Central memory CD8-positive, alpha-beta T cell (primary cell): ENCODE measurements around the gene ARL10.

ENCODE experiments used
- ATAC-seq: fragments of 150-1000 bp; cut with Tn5 transposase; replicated peaks from 2 replicates; pipeline ENCODE4 v1.10.0; 2022; ENCODE audit warnings: mild to moderate bottlenecking, moderate FRiP score, moderate number of reproducible peaks; ENCODE audit not compliant: poor library complexity, severe bottlenecking; ENCODE audit errors: extremely low read depth
- DNase-seq, 2 donors: peaks; one replicate each; pipeline ENCODE4 v3.0.0; 2021; ENCODE audit warnings: low spot score in 2 of 2
- H3K27ac Mint-ChIP-seq: one replicate; pipeline ENCODE4 v1.8.0; 2022; ENCODE audit warnings: low read depth, mild to moderate bottlenecking, moderate library complexity, mixed read lengths
- H3K27me3 Mint-ChIP-seq: one replicate; pipeline ENCODE4 v1.8.0; 2022; ENCODE audit warnings: mixed read lengths
- H3K36me3 Mint-ChIP-seq: one replicate; pipeline ENCODE4 v1.8.0; 2022; ENCODE audit warnings: mild to moderate bottlenecking, moderate library complexity, mixed read lengths; ENCODE audit not compliant: insufficient read depth
- H3K4me1 Mint-ChIP-seq: one replicate; pipeline ENCODE4 v1.8.0; 2022; ENCODE audit warnings: mixed read lengths
- H3K4me3 Mint-ChIP-seq: one replicate; pipeline ENCODE4 v1.8.0; 2022; ENCODE audit warnings: mild to moderate bottlenecking, moderate library complexity, mixed read lengths
- H3K9me3 Mint-ChIP-seq: one replicate; pipeline ENCODE4 v1.8.0; 2022; ENCODE audit warnings: mixed read lengths

The ARL10 gene

GRCh38 chr5:176365351-176366231, at the start of gene ARL10:
TSS of gene ARL10 (plus strand) at chr5:176365487. CDS start at chr5:176365564, 77 bp downstream.
- ATAC-seq (no peak), DNase-seq (no peak)
- peak within 1 kb of the TSS; percentile 79 for H3K4me3 Mint-ChIP-seq
- H3K4me1 Mint-ChIP-seq, result peaks cover 20% of the 10 kb centered on the region
- peak within 1 kb of the TSS; percentile 64 for H3K27ac Mint-ChIP-seq
- no peaks in the 10 kb centered on the region for H3K9me3 Mint-ChIP-seq
- no peaks in the 10 kb centered on the region for H3K27me3 Mint-ChIP-seq
- H3K36me3 Mint-ChIP-seq, result peaks cover 13% of the 10 kb centered on the region

- Mint-ChIP-seq H3K4me1 (no peaks in the 10 kb centered on the region), H3K4me3 (no peak overlapping the region), H3K27ac (no peak overlapping the region), H3K9me3 (no peaks in the 10 kb centered on the region), H3K27me3 (no peaks in the 10 kb centered on the region), H3K36me3 (peaks cover 8% of the 10 kb centered on the region)
- DNase-seq, result no peak
- ATAC-seq, result no peak
Observed at GRCh38 chr5:176317534-176318374, 47.5 kb upstream of the ARL10 start.

GRCh38 chr5:176319827-176320554, 45.3 kb upstream of the ARL10 start:
- DNase-seq (no peak), ATAC-seq (no peak)
- no peak overlapping the region for H3K4me3 Mint-ChIP-seq
- no peaks in the 10 kb centered on the region for H3K27me3 Mint-ChIP-seq
- peaks cover 8% of the 10 kb centered on the region for H3K36me3 Mint-ChIP-seq
- H3K27ac Mint-ChIP-seq, result no peak overlapping the region
- H3K9me3 Mint-ChIP-seq, result no peaks in the 10 kb centered on the region
- H3K4me1 Mint-ChIP-seq, result no peaks in the 10 kb centered on the region

- Mint-ChIP-seq H3K9me3 (no peaks in the 10 kb centered on the region), H3K36me3 (peaks cover 8% of the 10 kb centered on the region), H3K27ac (no peak overlapping the region), H3K4me1 (no peaks in the 10 kb centered on the region), H3K4me3 (no peak overlapping the region), H3K27me3 (no peaks in the 10 kb centered on the region)
- ATAC-seq (no peak), DNase-seq (no peak)
Observed at GRCh38 chr5:176320577-176320976, 44.7 kb upstream of the ARL10 start.

- Mint-ChIP-seq H3K4me3 (no peak overlapping the region), H3K9me3 (peaks cover 8% of the 10 kb centered on the region), H3K27me3 (no peaks in the 10 kb centered on the region), H3K4me1 (no peaks in the 10 kb centered on the region), H3K36me3 (peaks cover 10% of the 10 kb centered on the region), H3K27ac (no peak overlapping the region)
- ATAC-seq (no peak), DNase-seq (no peak)
Observed at GRCh38 chr5:176334031-176334770, 31.1 kb upstream of the ARL10 start.

GRCh38 chr5:176337913-176338312, 27.4 kb upstream of the ARL10 start:
- H3K4me1 Mint-ChIP-seq, result no peaks in the 10 kb centered on the region
- ATAC-seq, result no peak
- peaks cover 8% of the 10 kb centered on the region for H3K9me3 Mint-ChIP-seq
- H3K27me3 Mint-ChIP-seq, result no peaks in the 10 kb centered on the region
- no peak for DNase-seq
- no peak overlapping the region for H3K4me3 Mint-ChIP-seq
- H3K36me3 Mint-ChIP-seq, result peaks cover 13% of the 10 kb centered on the region
- no peak overlapping the region for H3K27ac Mint-ChIP-seq

GRCh38 chr5:176339304-176339703, 26.0 kb upstream of the ARL10 start:
- no peak overlapping the region for H3K27ac Mint-ChIP-seq

GRCh38 chr5:176341325-176342157, 23.7 kb upstream of the ARL10 start:
- Mint-ChIP-seq H3K27me3 (no peaks in the 10 kb centered on the region), H3K4me1 (no peaks in the 10 kb centered on the region), H3K9me3 (no peaks in the 10 kb centered on the region), H3K36me3 (peaks cover 24% of the 10 kb centered on the region), H3K4me3 (no peak overlapping the region), H3K27ac (peak overlapping the region; percentile 66)
- DNase-seq (no peak), ATAC-seq (no peak)

More at GRCh38 chr5:176339304-176339703, 26.0 kb upstream of the ARL10 start:
- Mint-ChIP-seq H3K4me3 (no peak overlapping the region), H3K27me3 (no peaks in the 10 kb centered on the region), H3K9me3 (no peaks in the 10 kb centered on the region), H3K36me3 (peaks cover 13% of the 10 kb centered on the region), H3K4me1 (no peaks in the 10 kb centered on the region)
- ATAC-seq, result no peak
- no peak for DNase-seq

- DNase-seq (no peak), ATAC-seq (no peak)
- Mint-ChIP-seq H3K27ac (peak overlapping the region; percentile 5), H3K4me3 (no peak overlapping the region), H3K4me1 (no peaks in the 10 kb centered on the region), H3K36me3 (peaks cover 22% of the 10 kb centered on the region), H3K27me3 (no peaks in the 10 kb centered on the region), H3K9me3 (no peaks in the 10 kb centered on the region)
Observed at GRCh38 chr5:176342158-176342483, 23.2 kb upstream of the ARL10 start.

- Mint-ChIP-seq H3K36me3 (peaks cover 24% of the 10 kb centered on the region), H3K27me3 (no peaks in the 10 kb centered on the region), H3K4me3 (no peak overlapping the region), H3K27ac (peak overlapping the region; percentile 5), H3K9me3 (no peaks in the 10 kb centered on the region), H3K4me1 (no peaks in the 10 kb centered on the region)
- DNase-seq, result no peak
- no peak for ATAC-seq
Observed at GRCh38 chr5:176342766-176343458, 22.4 kb upstream of the ARL10 start.

GRCh38 chr5:176350416-176350815, 14.9 kb upstream of the ARL10 start:
- ATAC-seq, result no peak
- Mint-ChIP-seq H3K36me3 (peaks cover 80% of the 10 kb centered on the region), H3K27ac (no peak overlapping the region), H3K4me3 (no peak overlapping the region), H3K4me1 (peaks cover 26% of the 10 kb centered on the region), H3K9me3 (no peaks in the 10 kb centered on the region), H3K27me3 (no peaks in the 10 kb centered on the region)
- DNase-seq, result no peak
